Mesothelial cell of epicardium (in vitro differentiated cells): ENCODE measurements around the gene UBR7. TPM values are rescaled to one million over a fixed set of nuclear protein-coding genes. Genes with fewer than 3 reads are reported as not detected.

ENCODE experiments used
- DNase-seq, 2 experiments: peaks; one replicate each; pipeline ENCODE4 v3.0.0; 2021; ENCODE audit warnings: low spot score in 2 of 2; ENCODE audit not compliant: unreplicated experiment in 2 of 2
- H3K27ac Mint-ChIP-seq: 2 replicates; pipeline ENCODE4 v1.8.0; 2021; ENCODE audit warnings: mixed read lengths
- H3K27me3 Mint-ChIP-seq: 2 replicates; pipeline ENCODE4 v1.8.0; 2021; ENCODE audit warnings: low read depth, mixed read lengths
- H3K36me3 Mint-ChIP-seq: 2 replicates; pipeline ENCODE4 v1.8.0; 2021; ENCODE audit warnings: mixed read lengths
- H3K4me1 Mint-ChIP-seq: 2 replicates; pipeline ENCODE4 v1.8.0; 2021; ENCODE audit warnings: mixed read lengths
- H3K4me3 Mint-ChIP-seq: 2 replicates; pipeline ENCODE4 v1.8.0; 2021; ENCODE audit warnings: mild to moderate bottlenecking, moderate library complexity, mixed read lengths
- H3K9me3 Mint-ChIP-seq: 2 replicates; pipeline ENCODE4 v1.8.0; 2021; ENCODE audit warnings: mixed read lengths
- CTCF ChIP-seq: fragments of 200-600 bp; sonication (generic); IDR thresholded peaks from one replicate; pipeline ENCODE4 v1.5.0; 2021; ENCODE audit warnings: antibody characterized with exemption; ENCODE audit not compliant: unreplicated experiment
- total RNA-seq: library from RNA; stranded (reverse); gene quantifications from 3 replicates; pipeline ENCODE4 v1.2.1, GENCODE V29; 2021

Gene UBR7
- total RNA-seq, 1 donor from 2014 or later = 13.1 TPM

DNA sequence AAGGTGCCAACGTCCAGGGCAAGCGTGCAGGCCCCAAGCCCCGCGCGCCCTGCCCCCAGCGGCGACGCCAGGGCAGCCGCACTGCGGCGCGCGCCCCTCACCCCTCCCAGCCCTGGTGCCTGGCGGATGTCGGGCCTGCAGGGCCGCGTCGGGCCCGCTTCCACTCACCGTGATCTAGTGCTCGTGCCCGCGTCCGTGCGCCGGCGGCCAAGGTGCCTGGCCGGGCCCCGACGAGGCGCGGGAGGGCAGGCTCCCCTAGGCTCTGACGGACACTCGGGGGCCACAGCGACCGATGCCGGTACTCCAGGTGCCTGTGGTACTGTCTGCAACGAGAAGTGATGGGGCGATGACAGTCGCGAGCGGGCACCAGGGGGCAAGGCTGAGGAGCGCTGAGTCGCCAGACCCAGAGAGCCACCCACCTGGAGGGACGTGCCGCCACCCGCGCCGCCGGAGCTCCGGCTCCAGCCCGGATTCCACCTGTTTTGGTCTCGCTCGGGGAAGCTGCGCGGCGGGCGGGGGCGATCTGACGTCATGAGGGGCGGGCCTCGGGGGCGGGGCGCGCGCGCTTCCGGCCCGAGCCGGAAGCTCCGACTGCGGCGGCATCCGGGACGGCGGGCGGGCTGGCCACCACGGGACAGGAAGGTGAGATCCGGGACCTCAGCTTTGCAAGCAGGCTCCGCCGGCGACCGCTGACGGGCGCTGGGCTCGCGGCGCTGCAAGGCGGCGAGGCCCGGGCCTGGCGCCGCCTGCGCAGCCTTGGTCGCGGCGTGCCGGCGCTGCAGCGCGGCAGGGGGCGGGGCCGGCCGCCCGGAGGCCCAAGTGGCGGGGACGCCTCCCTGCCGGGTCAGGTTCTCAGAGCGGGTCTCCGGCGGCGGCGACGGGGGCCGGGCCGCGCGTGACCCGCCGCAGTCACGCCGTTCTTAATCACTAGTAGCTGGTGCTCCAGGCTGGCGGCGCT is 22.4 kb upstream of the UBR7 start, which contains the start of the genes LYSET and MOAP1:
TSS of gene LYSET (plus strand) at position 927 of the 958 bp plus-strand sequence. CDS start 89 bp downstream, outside the sequence.
TSS of gene MOAP1 (minus strand) at position 507 of the 958 bp plus-strand sequence. CDS start 655 bp downstream, outside the sequence.
- Mint-ChIP-seq H3K4me3 (peak within 1 kb of the TSS; percentile 92), H3K27ac (peak within 1 kb of the TSS; percentile 96), H3K36me3 (peaks cover 6% of the 10 kb centered on the region), H3K4me1 (peaks cover 17% of the 10 kb centered on the region), H3K27me3 (no peaks in the 10 kb centered on the region), H3K9me3 (no peaks in the 10 kb centered on the region)
- no peak for TF ChIP-seq CTCF
- peak; percentile 77 to 85 for DNase-seq

- peaks cover 6% of the 10 kb centered on the region for H3K36me3 Mint-ChIP-seq
- no peak for DNase-seq
- no peak for TF ChIP-seq CTCF
- H3K4me1 Mint-ChIP-seq = peaks cover 17% of the 10 kb centered on the region
- no peaks in the 10 kb centered on the region for H3K9me3 Mint-ChIP-seq
- peak overlapping the region; percentile 92 for H3K4me3 Mint-ChIP-seq
- peak overlapping the region; percentile 96 for H3K27ac Mint-ChIP-seq
- no peaks in the 10 kb centered on the region for H3K27me3 Mint-ChIP-seq
These were observed 21.7 kb upstream of the UBR7 start for GRCh38 chr14:93185349-93185720.

DNA sequence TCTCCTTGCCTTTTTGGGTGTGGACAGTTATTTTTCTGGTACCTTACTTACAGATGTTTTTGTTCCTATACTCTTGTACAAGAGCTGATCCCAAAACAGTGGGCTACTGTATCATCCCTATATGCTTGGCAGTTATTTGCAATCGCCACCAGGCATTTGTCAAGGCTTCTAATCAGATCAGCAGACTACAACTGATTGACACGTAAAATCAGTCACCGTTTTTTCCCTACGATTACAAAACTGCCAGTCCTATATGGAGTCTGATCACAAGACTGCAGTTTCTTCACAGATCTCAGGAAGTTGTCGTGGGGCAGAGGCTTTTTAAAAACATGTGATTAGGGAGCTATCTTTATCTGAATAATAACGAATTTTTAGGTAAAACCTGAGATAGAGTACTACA is 20.6 kb upstream of the UBR7 start:
- no peak for TF ChIP-seq CTCF
- H3K4me1 Mint-ChIP-seq = peaks cover 17% of the 10 kb centered on the region
- H3K4me3 Mint-ChIP-seq = peak overlapping the region; percentile 52
- DNase-seq = no peak
- no peaks in the 10 kb centered on the region for H3K27me3 Mint-ChIP-seq
- H3K27ac Mint-ChIP-seq = no peak overlapping the region
- no peaks in the 10 kb centered on the region for H3K9me3 Mint-ChIP-seq
- peaks cover 6% of the 10 kb centered on the region for H3K36me3 Mint-ChIP-seq

DNA sequence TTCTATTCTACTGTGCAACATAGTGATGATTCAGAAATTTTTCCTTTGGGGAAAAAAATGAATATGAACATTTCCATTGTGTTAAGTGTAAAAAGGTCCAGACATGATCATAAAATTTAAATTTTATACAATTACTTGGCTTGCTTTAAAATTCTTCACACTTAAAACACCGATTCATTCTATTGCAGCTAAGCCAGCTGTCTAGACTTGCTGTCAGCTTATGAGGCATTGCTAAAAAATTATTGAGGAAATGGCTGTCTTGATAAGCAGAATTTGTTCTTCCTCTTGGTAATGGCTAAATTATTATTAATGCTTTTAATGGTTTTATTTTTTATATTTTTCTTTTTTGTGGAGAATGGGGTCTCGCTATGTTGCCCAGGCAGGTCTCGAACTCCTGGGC is 20.1 kb upstream of the UBR7 start:
- Mint-ChIP-seq H3K4me1 (peaks cover 17% of the 10 kb centered on the region), H3K36me3 (peaks cover 2% of the 10 kb centered on the region), H3K27ac (no peak overlapping the region), H3K4me3 (no peak overlapping the region), H3K27me3 (no peaks in the 10 kb centered on the region), H3K9me3 (no peaks in the 10 kb centered on the region)
- DNase-seq = no peak
- TF ChIP-seq CTCF = no peak

- Mint-ChIP-seq H3K36me3 (no peaks in the 10 kb centered on the region), H3K4me1 (no peaks in the 10 kb centered on the region), H3K27me3 (no peaks in the 10 kb centered on the region), H3K4me3 (no peak overlapping the region), H3K9me3 (no peaks in the 10 kb centered on the region), H3K27ac (no peak overlapping the region)
- no peak for TF ChIP-seq CTCF
- no peak for DNase-seq
These were observed 11.6 kb upstream of the UBR7 start for GRCh38 chr14:93195316-93195999.
